ENCODE data around the gene CDH4.

Gene CDH4

DNA sequence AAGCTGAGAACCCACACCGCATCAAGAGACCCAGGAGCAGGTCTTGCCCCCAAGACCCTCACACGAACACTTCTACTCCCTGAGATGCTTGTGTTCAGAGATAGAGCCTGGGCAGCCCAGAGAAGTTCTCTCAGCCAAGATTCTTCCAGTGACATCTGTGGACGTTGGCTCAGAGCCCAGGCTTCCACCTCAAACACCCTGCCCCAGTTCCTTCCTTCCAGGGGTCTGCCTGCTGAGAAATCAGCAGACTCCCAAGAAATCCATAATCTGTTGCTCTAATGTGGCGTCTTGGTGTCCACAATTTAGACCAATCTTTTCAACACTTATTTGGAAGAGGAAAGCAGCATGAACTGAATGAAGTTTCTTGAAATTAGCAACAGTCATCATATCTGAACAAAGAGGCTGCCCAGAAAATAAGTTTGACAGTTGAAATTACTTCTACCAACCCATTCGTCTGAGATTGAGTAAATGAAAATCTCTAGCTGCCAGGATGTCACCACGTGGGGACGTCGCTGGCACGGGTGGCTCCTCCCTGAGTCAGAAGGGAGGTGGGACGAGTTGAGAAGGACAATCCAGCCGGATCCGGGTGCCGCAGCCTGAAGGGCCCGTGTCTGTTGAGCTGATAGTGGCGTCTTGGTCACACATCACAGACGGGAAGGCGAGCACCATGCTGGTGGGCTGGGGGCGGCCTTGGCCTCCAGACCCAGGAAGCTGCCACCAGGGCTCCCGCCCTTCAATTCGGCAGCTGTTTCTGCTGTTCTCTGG, 412.7 kb downstream of the CDH4 start:
- no peak for DNase-seq

DNA sequence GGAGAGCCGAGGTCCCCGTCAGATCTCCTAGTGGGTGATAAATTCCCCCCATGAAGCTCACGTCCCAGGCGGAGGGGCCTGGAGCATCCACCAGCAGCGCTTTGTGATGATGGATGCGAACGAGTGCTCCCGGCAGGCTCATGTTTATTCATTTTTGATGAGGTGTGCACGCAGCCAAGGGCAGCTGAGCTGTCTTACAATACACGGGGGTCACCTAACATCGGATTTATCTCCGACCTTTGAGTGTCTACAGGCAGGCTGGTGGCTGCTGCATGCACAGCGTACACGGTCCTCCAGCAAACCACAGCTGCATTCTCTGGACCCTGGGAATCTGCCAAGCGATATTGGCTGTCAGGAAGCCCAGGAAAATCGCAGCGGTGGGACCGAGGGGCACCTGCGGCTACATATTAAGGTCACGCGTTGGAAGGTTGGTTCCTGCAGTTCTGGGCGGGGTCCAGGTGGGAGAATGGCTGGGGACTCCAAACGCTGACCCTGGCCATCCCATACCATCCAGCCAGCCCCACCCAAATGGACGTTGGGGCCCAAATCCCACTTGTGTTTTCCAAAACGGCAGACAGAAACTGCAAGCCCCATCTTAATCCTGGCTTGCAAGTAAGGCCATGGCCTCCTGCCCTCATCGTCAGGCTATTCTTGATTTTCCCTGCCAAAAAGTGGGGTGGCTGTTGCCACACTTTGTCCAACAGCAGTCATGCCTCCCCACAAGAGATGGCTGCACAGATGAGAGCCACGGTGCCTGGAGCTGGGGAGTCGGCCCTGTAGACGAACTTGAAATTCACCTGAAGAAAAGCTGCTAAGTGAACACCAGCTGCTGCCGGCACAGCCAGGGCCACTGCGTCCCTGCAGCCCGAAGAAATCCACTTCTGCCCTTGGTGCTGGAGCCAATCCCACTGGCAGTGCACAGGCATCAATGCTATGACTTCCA, 413.7 kb downstream of the CDH4 start:
- no peak for DNase-seq

DNA sequence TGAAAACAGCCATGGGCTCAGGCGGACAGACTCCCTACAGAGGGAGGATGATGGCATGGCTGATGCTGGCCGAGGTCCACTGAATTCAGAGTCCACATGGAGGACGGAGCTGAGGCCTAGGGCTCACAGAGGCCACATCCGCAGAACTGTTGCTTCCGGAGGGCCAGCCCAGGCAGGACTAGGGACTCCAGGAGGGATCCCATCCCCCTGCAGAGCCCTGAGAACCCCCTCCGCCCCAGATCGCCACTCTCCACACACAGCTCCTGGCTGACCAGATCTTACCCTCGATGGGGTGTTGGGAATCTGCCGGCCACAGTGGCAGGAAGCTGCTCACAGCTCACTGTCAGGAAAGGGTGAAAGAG, 414.4 kb downstream of the CDH4 start:
- no peak for DNase-seq

GRCh38 chr20:61667056-61667792, 415.2 kb downstream of the CDH4 start:
- no peak for DNase-seq

- DNase-seq: no peak
Measured at GRCh38 chr20:61668065-61668650, 416.1 kb downstream of the CDH4 start.

- no peak for DNase-seq
Measured at GRCh38 chr20:61668771-61669503, 416.9 kb downstream of the CDH4 start.

GRCh38 chr20:61670274-61670673, 418.2 kb downstream of the CDH4 start:
- no peak for DNase-seq

- DNase-seq: no peak
Measured at GRCh38 chr20:61671559-61671958, 419.5 kb downstream of the CDH4 start.

- no peak for DNase-seq
Measured at GRCh38 chr20:61673152-61673847, 421.2 kb downstream of the CDH4 start.

DNA sequence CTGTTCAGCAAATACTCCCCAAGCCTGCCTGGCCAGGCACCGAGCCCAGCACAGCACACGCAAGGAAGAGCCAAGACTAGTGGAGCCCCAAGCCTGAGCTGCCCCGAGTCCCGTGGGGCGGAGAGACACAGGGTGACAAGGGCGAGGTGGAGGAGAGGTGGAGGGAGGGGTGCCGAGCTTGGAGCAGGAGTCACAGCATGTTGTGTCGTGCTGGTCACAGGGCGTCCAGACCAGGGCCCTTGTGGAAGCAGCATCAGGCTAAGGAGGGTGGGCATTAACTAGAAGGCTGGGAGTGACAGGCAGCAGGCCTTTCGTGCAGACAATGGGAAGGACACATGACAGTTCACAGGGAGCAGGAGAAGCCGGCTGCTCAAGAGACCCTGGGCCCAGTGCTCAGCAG, 422.1 kb downstream of the CDH4 start:
- no peak for DNase-seq

DNA sequence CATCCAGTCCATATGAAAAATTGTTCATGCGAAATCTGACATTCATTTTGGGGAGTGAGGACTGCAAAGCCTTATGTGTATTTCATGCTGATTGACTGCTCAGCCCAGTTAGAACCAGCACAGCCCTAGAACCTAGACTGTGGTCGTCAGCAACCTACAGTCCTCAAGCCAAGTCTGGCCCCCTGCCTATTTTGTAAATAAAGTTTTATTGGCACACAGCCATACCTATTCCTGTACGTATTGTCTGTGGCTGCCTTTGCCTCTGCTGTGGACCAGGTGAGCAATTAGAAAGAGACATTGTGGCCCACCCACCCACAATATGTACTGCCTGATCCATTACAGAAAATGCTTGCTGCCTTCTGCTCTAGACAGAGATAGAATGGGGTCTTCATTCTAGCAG, 422.6 kb downstream of the CDH4 start:
- DNase-seq: no peak

DNA sequence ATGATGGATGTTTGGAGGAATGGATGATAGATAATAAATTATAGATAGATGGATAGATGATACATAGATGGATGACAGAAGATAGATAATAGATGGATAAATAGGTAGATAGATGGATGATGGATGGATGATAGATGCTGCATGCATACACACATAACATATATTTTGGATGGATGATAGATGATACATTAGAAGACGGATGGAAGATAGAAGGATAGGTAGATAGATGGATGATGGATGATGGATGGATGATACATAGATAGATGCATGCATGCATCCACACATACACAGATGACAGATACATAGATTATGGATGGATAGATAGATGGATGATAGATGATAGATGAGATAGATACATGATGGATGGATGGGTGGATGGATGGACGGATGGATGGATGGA, 425.9 kb downstream of the CDH4 start:
- DNase-seq: no peak

DNA sequence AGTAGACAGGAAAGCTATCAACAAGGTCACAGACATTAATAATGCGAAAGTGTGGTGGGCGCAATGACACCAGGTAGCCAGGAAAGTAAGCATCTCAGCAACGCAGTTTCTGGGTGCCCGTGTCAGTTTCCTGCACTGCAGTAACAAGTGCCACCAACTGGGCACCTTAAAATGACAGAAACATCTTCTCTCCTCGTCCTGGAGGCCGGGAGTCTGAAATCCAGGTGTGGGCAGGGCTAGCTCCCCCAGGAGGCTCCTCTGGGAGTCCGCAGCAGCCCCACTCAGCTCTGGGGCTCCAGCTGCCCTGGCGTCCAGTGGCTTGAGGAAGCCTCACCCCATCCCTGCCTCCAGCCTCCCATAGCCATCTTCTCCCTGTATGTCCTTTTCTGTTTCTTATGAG, 426.4 kb downstream of the CDH4 start:
- no peak for DNase-seq

DNA sequence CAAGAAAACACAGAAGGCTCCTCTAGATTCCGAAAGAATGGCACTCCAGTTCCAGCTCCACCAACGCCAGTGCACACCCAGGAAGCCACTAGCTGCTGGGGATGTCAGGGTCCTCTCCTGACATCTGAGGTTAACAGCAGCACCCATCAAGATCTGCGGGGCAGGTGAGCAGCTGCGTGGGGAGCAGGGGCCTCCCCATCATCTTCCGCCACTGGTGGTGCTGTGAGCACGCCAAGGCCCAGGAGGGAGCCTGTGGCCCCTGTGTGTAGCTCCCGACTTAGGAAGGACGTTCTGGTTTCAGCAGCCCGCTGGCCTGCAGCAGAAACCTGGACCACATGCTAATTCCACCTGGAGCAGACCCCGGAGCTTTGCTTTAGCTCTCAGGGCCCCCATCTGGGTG, 427.4 kb downstream of the CDH4 start:
- no peak for DNase-seq

- DNase-seq: no peak
Measured at GRCh38 chr20:61680096-61680495, 428.0 kb downstream of the CDH4 start.

DNA sequence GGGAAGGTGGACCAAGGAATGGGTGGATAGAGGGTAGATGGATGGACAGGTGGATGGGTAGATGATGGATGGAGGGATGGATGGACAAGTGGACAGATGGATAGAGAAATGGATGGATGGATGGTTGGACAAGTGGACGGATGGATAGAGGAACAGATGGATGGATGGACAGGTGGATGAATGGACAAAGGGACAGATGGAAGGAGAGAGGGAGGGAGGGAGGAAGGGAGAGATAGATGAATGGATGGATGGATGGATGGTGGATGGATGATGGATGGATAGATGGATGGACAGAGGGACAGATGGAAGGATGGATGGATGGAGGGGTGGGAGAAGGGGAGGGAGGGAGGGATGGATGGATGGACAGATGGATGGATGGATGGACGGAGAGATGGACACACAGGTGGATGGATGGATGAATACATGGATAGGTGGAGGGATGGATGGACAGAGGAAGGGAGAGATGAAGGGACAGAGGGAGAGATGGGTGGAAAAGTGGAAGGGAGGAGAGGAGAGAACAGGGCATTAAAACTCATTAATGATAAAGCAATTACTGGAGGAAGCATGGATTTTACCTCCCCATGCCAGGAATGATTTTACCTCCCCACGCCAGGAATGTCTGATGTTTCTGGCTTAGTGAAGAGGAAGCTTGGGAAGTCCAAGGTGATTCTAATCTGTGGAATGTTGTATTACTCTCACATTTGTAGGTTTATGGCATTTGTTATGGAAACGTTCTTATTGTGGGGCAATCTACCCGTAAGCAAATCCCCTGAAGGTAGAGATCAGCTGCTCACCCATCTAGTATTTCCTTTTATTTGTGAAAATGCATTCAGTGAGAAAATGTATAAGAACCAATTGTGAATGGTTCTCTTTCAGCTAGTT, 430.3 kb downstream of the CDH4 start:
- no peak for DNase-seq

- no peak for DNase-seq
Measured at GRCh38 chr20:61682996-61683681, 431.1 kb downstream of the CDH4 start.

GRCh38 chr20:61683721-61684120, 431.7 kb downstream of the CDH4 start:
- peak in 1 of 51 donors; percentile 32 for DNase-seq

- DNase-seq: no peak
Measured at GRCh38 chr20:61684136-61684535, 432.1 kb downstream of the CDH4 start.
